CD14-positive monocyte (primary cell): ENCODE results near the gene DCLRE1B. TPM values are rescaled to one million over a fixed set of nuclear protein-coding genes. Genes with fewer than 3 reads are reported as not detected.

Experiments
- DNase-seq, 3 donors: peaks; one replicate each; pipeline ENCODE4 v3.0.0-alpha.2; 2011 to 2022
- H2AFZ ChIP-seq: 2 replicates; pipeline ENCODE4 v1.6.0; 2012; ENCODE audit warnings: mild to moderate bottlenecking, low read depth, low read length, inconsistent platforms; ENCODE audit not compliant: insufficient read depth, poor library complexity, severe bottlenecking
- H3K27ac ChIP-seq, 2 donors: 1 replicate in 1 of 2; 2 replicates in 1 of 2; pipeline ENCODE4 v1.5.1; 2012 to 2013; ENCODE audit warnings: low read length in 2 of 2, control low read depth in 1 of 2, inconsistent platforms in 1 of 2, low read depth in 1 of 2, mild to moderate bottlenecking in 1 of 2
- H3K27me3 ChIP-seq, 2 donors: one replicate each; pipeline versions ENCODE4 v1.6.0 to v1.6.1; 2011 to 2013; ENCODE audit warnings: low read length in 2 of 2; ENCODE audit not compliant: control insufficient read depth in 2 of 2, insufficient read depth in 2 of 2
- H3K36me3 ChIP-seq, 2 donors: replicated peaks in 1 of 2; 1 replicate in 1 of 2; 2 replicates in 1 of 2; pipeline versions ENCODE4 v1.5.1 to v1.6.1; 2012 to 2013; ENCODE audit warnings: low read length in 2 of 2, control low read depth in 1 of 2, inconsistent platforms in 1 of 2, mild to moderate bottlenecking in 1 of 2; ENCODE audit not compliant: insufficient read depth in 2 of 2, control insufficient read depth in 1 of 2
- H3K4me1 ChIP-seq, 2 donors: 1 replicate in 1 of 2; 2 replicates in 1 of 2; pipeline versions ENCODE4 v1.5.1 to v1.6.1; 2012 to 2013; ENCODE audit warnings: low read length in 2 of 2, control low read depth in 1 of 2, inconsistent platforms in 1 of 2, mild to moderate bottlenecking in 1 of 2, moderate library complexity in 1 of 2; ENCODE audit not compliant: insufficient read depth in 2 of 2, control insufficient read depth in 1 of 2
- H3K4me2 ChIP-seq: replicated peaks from 2 replicates; pipeline ENCODE3; 2012; ENCODE audit warnings: low read length, moderate library complexity, mild to moderate bottlenecking; ENCODE audit not compliant: poor library complexity, severe bottlenecking; ENCODE audit errors: extremely low read depth
- H3K4me3 ChIP-seq, 3 experiments: fragments of 200-600 bp in 1 of 3; sonication (generic) in 1 of 3; replicated peaks in 1 of 3; 1 replicate in 2 of 3; 2 replicates in 1 of 3; pipeline ENCODE4 v1.5.1; 2011 to 2013; ENCODE audit warnings: low read length in 3 of 3, mild to moderate bottlenecking in 3 of 3, control low read depth in 2 of 3, low read depth in 2 of 3, inconsistent platforms in 1 of 3, moderate library complexity in 1 of 3
- H3K79me2 ChIP-seq: 2 replicates; pipeline ENCODE4 v1.6.0; 2012; ENCODE audit warnings: mild to moderate bottlenecking, control low read depth, inconsistent platforms, low read length, moderate library complexity; ENCODE audit not compliant: insufficient read depth
- H3K9ac ChIP-seq: 2 replicates; pipeline ENCODE4 v1.6.0; 2017; ENCODE audit warnings: low read length, mild to moderate bottlenecking; ENCODE audit not compliant: insufficient read depth, poor library complexity, severe bottlenecking
- H3K9me3 ChIP-seq, 2 donors: replicated peaks in 1 of 2; 1 replicate in 1 of 2; 2 replicates in 1 of 2; pipeline versions ENCODE4 v1.5.1 to v1.6.1; 2012 to 2013; ENCODE audit warnings: low read length in 2 of 2, control low read depth in 1 of 2; ENCODE audit not compliant: control insufficient read depth in 1 of 2, insufficient read depth in 1 of 2
- H4K20me1 ChIP-seq: 2 replicates; pipeline ENCODE4 v1.6.0; 2012; ENCODE audit warnings: mild to moderate bottlenecking, low read length, control low read depth, moderate library complexity; ENCODE audit not compliant: insufficient read depth
- H3K27ac Mint-ChIP-seq, 7 donors: one replicate each; pipeline ENCODE4 v1.8.0; 2020; ENCODE audit warnings: mild to moderate bottlenecking in 7 of 7, mixed read lengths in 7 of 7, moderate library complexity in 6 of 7, inconsistent platforms in 2 of 7
- H3K27me3 Mint-ChIP-seq, 3 donors: one replicate each; pipeline ENCODE4 v1.8.0; 2021 to 2022; ENCODE audit warnings: low read depth in 3 of 3, mild to moderate bottlenecking in 3 of 3, mixed read lengths in 3 of 3, moderate library complexity in 3 of 3, inconsistent platforms in 1 of 3
- H3K36me3 Mint-ChIP-seq, 2 donors: one replicate each; pipeline ENCODE4 v1.8.0; 2020; ENCODE audit warnings: mixed read lengths in 2 of 2, inconsistent platforms in 1 of 2, mild to moderate bottlenecking in 1 of 2
- H3K4me1 Mint-ChIP-seq: one replicate; pipeline ENCODE4 v1.8.0; 2020; ENCODE audit warnings: mild to moderate bottlenecking, mixed read lengths
- H3K4me3 Mint-ChIP-seq, 2 donors: one replicate each; pipeline ENCODE4 v1.8.0; 2020; ENCODE audit warnings: mild to moderate bottlenecking in 2 of 2, mixed read lengths in 2 of 2, moderate library complexity in 1 of 2
- H3K9me3 Mint-ChIP-seq, 7 donors: one replicate each; pipeline ENCODE4 v1.8.0; 2020 to 2022; ENCODE audit warnings: mixed read lengths in 7 of 7, mild to moderate bottlenecking in 6 of 7, moderate library complexity in 6 of 7, inconsistent platforms in 2 of 7
- CTCF ChIP-seq: fragments of 200-600 bp; IDR thresholded peaks from one replicate; pipeline ENCODE4 v1.8.0; 2022; ENCODE audit warnings: antibody characterized with exemption, mild to moderate bottlenecking
- WGBS: methylation state at CpG from one replicate; pipeline ENCODE4 v1.1.5; 2013; ENCODE audit warnings: missing lambda C conversion rate; ENCODE audit not compliant: insufficient coverage; 5-methylcytosine and 5-hydroxymethylcytosine counted together
- intact Hi-C, 2 donors: fragments of 100-400 bp; cut with micrococcal nuclease; formaldehyde crosslinking; loops; one replicate each; pipeline versions ENCODE4 v1.15.0 to v1.15.1; 2023
- polyA plus RNA-seq, 3 donors: library from polyadenylated mRNA; depleted of rRNA in 1 of 3; unstranded in 2 of 3; stranded (reverse) in 1 of 3; fragments of 300-500 nt in 2 of 3; fragments of >200 nt in 1 of 3; fragmentation: Illumina TruSeq in 2 of 3; gene quantifications; 1 replicate in 2 of 3; 2 replicates in 1 of 3; pipeline ENCODE4 v1.2.3, GENCODE V29; 2012 to 2021

DCLRE1B gene
- polyA plus RNA-seq, 3 donors = 3.0 to 5.7 (median 4.5) TPM

GRCh38 chr1:113872219-113872935 is 32.7 kb upstream of the DCLRE1B start:
- Mint-ChIP-seq H3K27me3 (no peaks in the 10 kb centered on the region), H3K27ac (peak overlapping the region; percentile 95 to 99 (median 97)), H3K36me3 (no peaks in the 10 kb centered on the region), H3K9me3 (peaks cover 0 to 2% (median 0%) of the 10 kb centered on the region in 7 donors), H3K4me3 (peak overlapping the region; percentile 67 to 69), H3K4me1 (peaks cover 64% of the 10 kb centered on the region)
- H3K9me3 ChIP-seq = no peaks in the 10 kb centered on the region
- peaks cover 42% of the 10 kb centered on the region for H3K79me2 ChIP-seq
- no peaks in the 10 kb centered on the region for H4K20me1 ChIP-seq
- H3K9ac ChIP-seq = peak overlapping the region; percentile 64
- peak overlapping the region; percentile 58 for H2AFZ ChIP-seq
- no peak for TF ChIP-seq CTCF
- DNase-seq = peak; percentile 66 to 84 (median 71)
- intact Hi-C loops = loop anchor here in 1 of 2 donors (5.0 kb wide), 1 partner anchor 60 kb away; no protein-coding TSS in a partner anchor
- H3K4me2 ChIP-seq = peak overlapping the region; percentile 85
- H3K4me3 ChIP-seq = peak overlapping the region in 2 of 3 experiments; percentile 78 to 83
- H3K27ac ChIP-seq = peak overlapping the region; percentile 59 to 98
- H3K36me3 ChIP-seq = no peaks in the 10 kb centered on the region
- peaks cover 62 to 79% of the 10 kb centered on the region in 2 donors for H3K4me1 ChIP-seq
- no peaks in the 10 kb centered on the region for H3K27me3 ChIP-seq

GRCh38 chr1:113874012-113874879 is 30.9 kb upstream of the DCLRE1B start:
- Histone ChIP-seq H4K20me1 (no peaks in the 10 kb centered on the region), H3K4me1 (peaks cover 47 to 65% of the 10 kb centered on the region in 2 donors), H3K79me2 (peaks cover 24% of the 10 kb centered on the region), H2AFZ (no peak overlapping the region), H3K9ac (no peak overlapping the region), H3K9me3 (no peaks in the 10 kb centered on the region), H3K27me3 (no peaks in the 10 kb centered on the region), H3K36me3 (no peaks in the 10 kb centered on the region), H3K27ac (peak overlapping the region in 1 of 2 donors; percentile 98), H3K4me2 (no peak overlapping the region), H3K4me3 (no peak overlapping the region)
- intact Hi-C loops = loop anchor here (2.0 to 5.0 kb wide), 2 partner anchors 31 to 58 kb away; partner anchors contain the start of genes AP4B1 (in 1 of the 2) and DCLRE1B (in 1 of the 2)
- Mint-ChIP-seq H3K9me3 (peaks cover 0 to 2% (median 0%) of the 10 kb centered on the region in 7 donors), H3K4me3 (no peak overlapping the region), H3K27ac (peak overlapping the region; percentile 73 to 92 (median 89)), H3K27me3 (peaks cover 0 to 2% (median 0%) of the 10 kb centered on the region in 3 donors), H3K4me1 (peaks cover 55% of the 10 kb centered on the region), H3K36me3 (no peaks in the 10 kb centered on the region)
- no peak for TF ChIP-seq CTCF
- peak; percentile 54 to 75 (median 72) for DNase-seq
- WGBS = no CpG with 5 or more reads among the region's 1 CpG
